ENCODE data around the gene H2AZ2. TPM values are rescaled to one million over a fixed set of nuclear protein-coding genes. Genes with fewer than 3 reads are reported as not detected.

H2AZ2 gene
- total RNA-seq, 4 donors from 2014 or later = 62.8 to 83.8 (median 70.1) TPM

DNA sequence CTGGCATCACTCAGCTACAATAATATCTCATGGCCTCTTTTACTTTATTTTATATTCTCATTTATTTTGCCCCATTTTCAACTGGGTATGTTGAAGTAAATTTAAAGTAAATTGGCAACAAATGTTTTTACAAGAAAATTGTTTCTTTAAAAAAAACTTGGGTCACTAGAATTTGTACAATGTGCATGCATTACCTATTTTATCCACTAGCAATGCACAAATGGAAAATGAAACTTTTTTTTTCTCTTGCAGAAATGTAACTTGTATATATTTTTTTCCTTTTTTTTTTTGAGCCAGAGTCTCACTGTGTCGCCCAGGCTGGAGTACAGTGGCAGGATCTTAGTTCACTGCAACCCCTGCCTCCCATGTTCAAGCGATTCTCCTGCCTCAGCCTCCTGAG is 10.3 kb upstream of the H2AZ2 start:
- WGBS, 2 donors = 84 to 92% methylated on average over 2 of the region's 2 CpGs

DNA sequence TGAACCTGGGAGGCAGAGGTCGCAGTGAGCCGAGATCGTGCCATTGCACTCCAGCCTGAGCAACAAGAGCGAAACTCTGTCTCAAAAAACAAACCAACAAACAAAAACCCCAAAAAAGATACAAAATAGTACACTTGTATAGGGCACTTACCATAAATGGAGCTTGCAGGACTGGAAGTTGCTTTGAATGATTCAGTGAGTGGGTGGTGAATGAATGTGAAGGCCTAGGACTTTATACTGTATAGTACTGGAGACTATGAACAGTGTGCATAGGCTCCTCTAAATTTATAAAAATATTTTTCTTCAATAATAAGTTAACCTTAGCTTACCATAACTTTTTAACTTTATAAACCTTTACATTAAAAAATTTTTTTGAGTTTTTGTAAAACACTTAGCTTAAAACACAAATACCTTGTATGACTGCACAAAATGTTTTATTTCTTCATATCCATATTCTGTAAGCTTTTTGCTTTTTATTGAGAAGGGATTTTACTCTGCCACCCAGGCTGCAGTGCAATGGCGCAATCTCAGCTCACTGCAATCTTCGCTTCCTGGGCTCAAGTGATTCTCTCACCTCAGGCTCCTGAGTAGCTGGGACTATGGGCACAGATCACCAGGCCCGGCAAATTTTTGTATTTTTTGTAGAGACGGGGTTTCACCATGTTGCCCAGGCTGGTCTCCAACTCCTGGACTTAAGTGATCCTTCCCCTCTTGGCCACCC is 6.9 kb upstream of the H2AZ2 start:
- WGBS, 2 donors = 89 to 92% methylated on average over 8 of the region's 8 CpGs
- intact Hi-C loops (cut with DNase I; ENCODE audit: low total_unique reads) = loop anchor here (10.0 kb wide), 2 partner anchors 70 to 280 kb away; no protein-coding TSS in a partner anchor
- TF ChIP-seq, protein P1, sequence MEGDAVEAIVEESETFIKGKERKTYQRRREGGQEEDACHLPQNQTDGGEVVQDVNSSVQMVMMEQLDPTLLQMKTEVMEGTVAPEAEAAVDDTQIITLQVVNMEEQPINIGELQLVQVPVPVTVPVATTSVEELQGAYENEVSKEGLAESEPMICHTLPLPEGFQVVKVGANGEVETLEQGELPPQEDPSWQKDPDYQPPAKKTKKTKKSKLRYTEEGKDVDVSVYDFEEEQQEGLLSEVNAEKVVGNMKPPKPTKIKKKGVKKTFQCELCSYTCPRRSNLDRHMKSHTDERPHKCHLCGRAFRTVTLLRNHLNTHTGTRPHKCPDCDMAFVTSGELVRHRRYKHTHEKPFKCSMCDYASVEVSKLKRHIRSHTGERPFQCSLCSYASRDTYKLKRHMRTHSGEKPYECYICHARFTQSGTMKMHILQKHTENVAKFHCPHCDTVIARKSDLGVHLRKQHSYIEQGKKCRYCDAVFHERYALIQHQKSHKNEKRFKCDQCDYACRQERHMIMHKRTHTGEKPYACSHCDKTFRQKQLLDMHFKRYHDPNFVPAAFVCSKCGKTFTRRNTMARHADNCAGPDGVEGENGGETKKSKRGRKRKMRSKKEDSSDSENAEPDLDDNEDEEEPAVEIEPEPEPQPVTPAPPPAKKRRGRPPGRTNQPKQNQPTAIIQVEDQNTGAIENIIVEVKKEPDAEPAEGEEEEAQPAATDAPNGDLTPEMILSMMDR (IDR thresholded peaks at IDR 0.05) = no peak
- no peak for TF ChIP-seq POLR2A (IDR thresholded peaks at IDR 0.05)
- no peak overlapping the region for H3K4me3 ChIP-seq (ENCODE audit: low read depth, poor library complexity, severe bottlenecking)
- DNase-seq (ENCODE audit: low spot score in 2 of 2) = no peak

More for the DNA sequence above, 10.3 kb upstream of the H2AZ2 start:
- DNase-seq (ENCODE audit: low spot score in 2 of 2) = no peak
- no peak overlapping the region for H3K4me3 ChIP-seq (ENCODE audit: low read depth, poor library complexity, severe bottlenecking)
- TF ChIP-seq, protein P1 (IDR thresholded peaks at IDR 0.05) = no peak
- TF ChIP-seq POLR2A (IDR thresholded peaks at IDR 0.05) = no peak
- intact Hi-C loops (cut with DNase I; ENCODE audit: low total_unique reads) = loop anchor here (10.0 kb wide), 2 partner anchors 67 to 277 kb away; no protein-coding TSS in a partner anchor

DNA sequence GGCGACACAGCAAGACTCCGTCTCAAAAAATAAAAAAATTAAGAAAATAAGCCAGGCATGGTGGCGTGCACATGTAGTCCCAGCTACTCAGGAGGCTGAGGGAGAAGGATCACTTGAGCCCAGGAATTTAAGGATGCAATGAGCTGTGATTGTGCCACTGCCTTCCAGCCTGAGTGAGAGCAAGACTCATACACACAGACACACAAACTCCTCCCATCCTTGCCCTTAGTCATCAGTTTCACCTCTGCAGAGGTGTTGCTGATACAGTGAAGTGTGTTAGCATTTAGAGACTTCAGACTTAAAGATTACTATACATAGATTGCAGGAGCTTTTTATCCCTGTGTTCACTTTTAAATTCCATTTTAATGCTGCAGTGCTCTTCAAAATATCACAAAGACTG is 5.5 kb upstream of the H2AZ2 start:
- 90 to 91% methylated on average over 3 of the region's 3 CpGs for WGBS, 2 donors
- TF ChIP-seq POLR2A (IDR thresholded peaks at IDR 0.05) = no peak
- TF ChIP-seq, protein P1 (IDR thresholded peaks at IDR 0.05) = no peak
- intact Hi-C loops (cut with DNase I; ENCODE audit: low total_unique reads) = loop anchor here (10.0 kb wide), 2 partner anchors 71 to 281 kb away; no protein-coding TSS in a partner anchor
- H3K4me3 ChIP-seq (ENCODE audit: low read depth, poor library complexity, severe bottlenecking) = no peak overlapping the region
- no peak for DNase-seq (ENCODE audit: low spot score in 2 of 2)

DNA sequence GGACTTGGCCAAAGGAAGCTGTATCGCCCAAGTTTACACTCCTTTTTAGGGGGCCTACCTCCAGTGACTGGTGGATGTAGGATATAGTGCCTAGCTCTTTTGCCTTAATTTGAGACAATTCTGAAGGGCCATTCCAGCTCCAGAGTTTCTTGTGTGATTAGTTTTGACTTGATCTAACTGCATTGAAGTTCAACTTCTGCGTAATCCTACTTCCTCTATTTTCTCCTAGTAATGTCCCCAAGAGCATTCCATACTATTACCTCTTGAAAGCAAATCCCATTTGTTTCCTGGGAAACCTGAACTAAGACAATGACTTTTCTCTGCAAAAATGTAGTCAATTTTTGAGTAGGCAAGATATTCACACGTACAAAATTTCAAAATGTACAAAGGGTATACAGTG is 4.7 kb upstream of the H2AZ2 start:
- intact Hi-C loops (cut with DNase I; ENCODE audit: low total_unique reads) = loop anchor here (10.0 kb wide), 2 partner anchors 72 to 282 kb away; no protein-coding TSS in a partner anchor
- 85 to 86% methylated on average over 3 of the region's 3 CpGs for WGBS, 2 donors
- no peak for TF ChIP-seq POLR2A (IDR thresholded peaks at IDR 0.05)
- TF ChIP-seq, protein P1 (IDR thresholded peaks at IDR 0.05) = no peak
- DNase-seq (ENCODE audit: low spot score in 2 of 2) = no peak
- no peak overlapping the region for H3K4me3 ChIP-seq (ENCODE audit: low read depth, poor library complexity, severe bottlenecking)

DNA sequence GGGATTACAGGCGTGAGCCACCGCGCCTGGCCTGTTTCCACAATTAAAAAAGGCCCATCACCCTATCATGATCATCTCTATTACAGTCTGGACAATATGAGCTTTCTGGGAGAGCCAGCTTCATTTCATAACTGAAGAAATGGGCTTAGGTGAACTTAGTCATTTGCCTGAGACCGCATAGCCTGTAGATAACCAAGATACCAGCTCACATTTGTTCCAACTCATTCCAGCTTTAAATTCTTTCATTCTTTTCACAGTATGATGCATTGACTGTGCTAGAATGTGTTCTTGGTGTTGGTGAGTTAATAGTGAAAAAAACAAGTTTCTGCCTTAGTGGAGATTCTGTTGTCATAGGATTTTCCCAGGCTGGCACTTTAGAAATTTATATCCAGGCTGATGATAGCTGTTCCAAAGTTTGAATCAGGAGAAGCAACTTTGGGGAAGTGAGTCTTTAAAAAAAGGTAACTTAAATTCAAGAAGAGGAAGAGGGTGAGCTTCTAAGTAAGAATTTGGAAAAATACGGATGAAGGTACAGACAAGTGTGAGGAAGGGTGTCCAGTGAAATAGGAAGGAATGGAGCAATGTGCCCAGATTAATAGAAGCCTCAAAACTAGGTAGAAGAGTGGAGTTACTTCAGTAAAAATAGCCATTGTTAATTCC is 2.1 kb upstream of the H2AZ2 start:
- WGBS, 2 donors = 82 to 88% methylated on average over 5 of the region's 5 CpGs
- no peak overlapping the region for H3K4me3 ChIP-seq (ENCODE audit: low read depth, poor library complexity, severe bottlenecking)
- no peak for DNase-seq (ENCODE audit: low spot score in 2 of 2)
- intact Hi-C loops (cut with DNase I; ENCODE audit: low total_unique reads) = loop anchor here (5.0 to 10.0 kb wide), 3 partner anchors 75 to 285 kb away; no protein-coding TSS in a partner anchor
- TF ChIP-seq, protein P1 (IDR thresholded peaks at IDR 0.05) = no peak
- TF ChIP-seq POLR2A (IDR thresholded peaks at IDR 0.05) = no peak

Measured in lower leg skin (tissue), 4 donors.